ENCODE results near the gene RBM22. TPM values are rescaled to one million over a fixed set of nuclear protein-coding genes. Genes with fewer than 3 reads are reported as not detected.

The RBM22 gene
- polyA plus RNA-seq, 2 of the 4 experiments (the other 2 are of a cell fraction): 42.2 to 75.7 TPM

DNA sequence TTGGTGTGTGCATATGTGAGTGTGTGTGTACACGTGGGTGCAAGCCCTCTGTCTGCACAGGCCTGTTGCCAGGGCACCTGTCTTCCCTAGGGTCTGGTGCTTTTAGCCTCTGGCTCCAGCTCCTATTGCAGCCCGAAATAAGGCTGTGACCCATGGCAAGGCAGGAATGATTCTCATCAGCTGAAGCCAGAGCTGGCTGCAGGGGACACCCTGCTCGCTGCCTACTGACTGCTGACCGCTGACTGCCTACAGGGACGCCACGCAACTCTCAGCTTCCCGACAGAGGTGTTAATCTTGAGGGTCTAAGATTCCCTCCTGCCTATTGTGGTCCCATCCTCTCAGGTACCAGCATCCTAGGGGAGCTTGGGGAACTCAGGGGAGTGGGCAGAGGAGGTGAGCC, 39.8 kb downstream of the RBM22 start, which contains the start of gene MYOZ3:
Gene MYOZ3 (plus strand): TSS at position 166 of the 400 bp plus-strand sequence. CDS start 1,691 bp downstream, outside the sequence.
- H3K4me2 ChIP-seq: no peak within 1 kb of the TSS
- DNase-seq (ENCODE audit: low read depth in 1 of 2, low spot score in 1 of 2) (no peak), FAIRE-seq (no peak), ATAC-seq (no peak)
- H3K4me3 ChIP-seq: no peak within 1 kb of the TSS
- ChIA-PET CTCF (interaction anchor here (0.6 to 11.2 kb wide), 9 partner anchors 10 to 201 kb away, joined by 3 to 143 read pairs (median 4); partner anchors contain the start of genes RBM22, SMIM3 and SYNPO), POLR2A (no interaction called here)
- H3K9me3 ChIP-seq: no peaks in the 10 kb centered on the region
- 70% methylated on average over 7 of the region's 7 CpGs for WGBS (ENCODE audit: missing lambda C conversion rate)
- H3K27ac ChIP-seq: 0 out of 6 replicates have a peak within 1 kb of the TSS, but pooled peaks of 1 of the 2 experiments have one; percentile 23
- TF ChIP-seq CEBPB (IDR thresholded peaks at IDR 0.05) (no peak), NFE2L2 (conservative IDR thresholded peaks at IDR 0.05; ENCODE audit: low read length) (no peak), HOXB13 (CRISPR knock-in tag; IDR thresholded peaks at IDR 0.05; ENCODE audit: low read depth) (no peak)
- H3K4me1 ChIP-seq: peaks cover 20% of the 10 kb centered on the region

- FAIRE-seq (no peak), DNase-seq (ENCODE audit: low read depth in 1 of 2, low spot score in 1 of 2) (no peak), ATAC-seq (no peak)
- H3K4me3 ChIP-seq: no peak overlapping the region
- H3K4me2 ChIP-seq: no peak overlapping the region
- POLR2A ChIA-PET: no interaction called here
- no peaks in the 10 kb centered on the region for H3K9me3 ChIP-seq
- TF ChIP-seq HEYL (CRISPR knock-in tag; IDR thresholded peaks at IDR 0.05) (no peak), CHD2 (IDR thresholded peaks at IDR 0.05; ENCODE audit: low read length, partially characterized antibody) (no peak), SMC3 (IDR thresholded peaks at IDR 0.05) (no peak), PHF8 (IDR thresholded peaks at IDR 0.05; ENCODE audit: borderline replicate concordance, low read depth) (no peak), CHD4 (IDR thresholded peaks at IDR 0.05; ENCODE audit: borderline replicate concordance) (no peak), TP53 (CRISPR knock-in tag; IDR thresholded peaks at IDR 0.05) (no peak), TFCP2L1 (CRISPR knock-in tag; IDR thresholded peaks at IDR 0.05) (no peak), FOSB (CRISPR knock-in tag; IDR thresholded peaks at IDR 0.05) (no peak), CBX8 (IDR thresholded peaks at IDR 0.05) (no peak)
- TF ChIP-seq, protein P1, sequence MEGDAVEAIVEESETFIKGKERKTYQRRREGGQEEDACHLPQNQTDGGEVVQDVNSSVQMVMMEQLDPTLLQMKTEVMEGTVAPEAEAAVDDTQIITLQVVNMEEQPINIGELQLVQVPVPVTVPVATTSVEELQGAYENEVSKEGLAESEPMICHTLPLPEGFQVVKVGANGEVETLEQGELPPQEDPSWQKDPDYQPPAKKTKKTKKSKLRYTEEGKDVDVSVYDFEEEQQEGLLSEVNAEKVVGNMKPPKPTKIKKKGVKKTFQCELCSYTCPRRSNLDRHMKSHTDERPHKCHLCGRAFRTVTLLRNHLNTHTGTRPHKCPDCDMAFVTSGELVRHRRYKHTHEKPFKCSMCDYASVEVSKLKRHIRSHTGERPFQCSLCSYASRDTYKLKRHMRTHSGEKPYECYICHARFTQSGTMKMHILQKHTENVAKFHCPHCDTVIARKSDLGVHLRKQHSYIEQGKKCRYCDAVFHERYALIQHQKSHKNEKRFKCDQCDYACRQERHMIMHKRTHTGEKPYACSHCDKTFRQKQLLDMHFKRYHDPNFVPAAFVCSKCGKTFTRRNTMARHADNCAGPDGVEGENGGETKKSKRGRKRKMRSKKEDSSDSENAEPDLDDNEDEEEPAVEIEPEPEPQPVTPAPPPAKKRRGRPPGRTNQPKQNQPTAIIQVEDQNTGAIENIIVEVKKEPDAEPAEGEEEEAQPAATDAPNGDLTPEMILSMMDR (IDR thresholded peaks at IDR 0.05): no peak
- TF ChIP-seq, protein P2, sequence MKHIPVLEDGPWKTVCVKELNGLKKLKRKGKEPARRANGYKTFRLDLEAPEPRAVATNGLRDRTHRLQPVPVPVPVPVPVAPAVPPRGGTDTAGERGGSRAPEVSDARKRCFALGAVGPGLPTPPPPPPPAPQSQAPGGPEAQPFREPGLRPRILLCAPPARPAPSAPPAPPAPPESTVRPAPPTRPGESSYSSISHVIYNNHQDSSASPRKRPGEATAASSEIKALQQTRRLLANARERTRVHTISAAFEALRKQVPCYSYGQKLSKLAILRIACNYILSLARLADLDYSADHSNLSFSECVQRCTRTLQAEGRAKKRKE (CRISPR knock-in tag; IDR thresholded peaks at IDR 0.05; ENCODE audit: low read depth): no peak
- TF ChIP-seq, protein P3, sequence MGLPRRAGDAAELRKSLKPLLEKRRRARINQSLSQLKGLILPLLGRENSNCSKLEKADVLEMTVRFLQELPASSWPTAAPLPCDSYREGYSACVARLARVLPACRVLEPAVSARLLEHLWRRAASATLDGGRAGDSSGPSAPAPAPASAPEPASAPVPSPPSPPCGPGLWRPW (IDR thresholded peaks at IDR 0.05): no peak
- 65% methylated on average over 4 of the region's 4 CpGs for WGBS (ENCODE audit: missing lambda C conversion rate)
- peaks cover 20% of the 10 kb centered on the region for H3K4me1 ChIP-seq
- CTCF ChIA-PET: interaction anchor here (0.8 to 11.2 kb wide), 4 partner anchors 18 to 211 kb away, joined by 3 to 143 read pairs (median 9); partner anchors contain the start of genes RBM22, RPS14 and SYNPO
- H3K27ac ChIP-seq: 0 out of 6 replicates have a peak overlapping the region, but pooled peaks of 1 of the 2 experiments have one; percentile 23
Measured at GRCh38 chr5:150660108-150660831, 40.6 kb downstream of the RBM22 start.

DNA sequence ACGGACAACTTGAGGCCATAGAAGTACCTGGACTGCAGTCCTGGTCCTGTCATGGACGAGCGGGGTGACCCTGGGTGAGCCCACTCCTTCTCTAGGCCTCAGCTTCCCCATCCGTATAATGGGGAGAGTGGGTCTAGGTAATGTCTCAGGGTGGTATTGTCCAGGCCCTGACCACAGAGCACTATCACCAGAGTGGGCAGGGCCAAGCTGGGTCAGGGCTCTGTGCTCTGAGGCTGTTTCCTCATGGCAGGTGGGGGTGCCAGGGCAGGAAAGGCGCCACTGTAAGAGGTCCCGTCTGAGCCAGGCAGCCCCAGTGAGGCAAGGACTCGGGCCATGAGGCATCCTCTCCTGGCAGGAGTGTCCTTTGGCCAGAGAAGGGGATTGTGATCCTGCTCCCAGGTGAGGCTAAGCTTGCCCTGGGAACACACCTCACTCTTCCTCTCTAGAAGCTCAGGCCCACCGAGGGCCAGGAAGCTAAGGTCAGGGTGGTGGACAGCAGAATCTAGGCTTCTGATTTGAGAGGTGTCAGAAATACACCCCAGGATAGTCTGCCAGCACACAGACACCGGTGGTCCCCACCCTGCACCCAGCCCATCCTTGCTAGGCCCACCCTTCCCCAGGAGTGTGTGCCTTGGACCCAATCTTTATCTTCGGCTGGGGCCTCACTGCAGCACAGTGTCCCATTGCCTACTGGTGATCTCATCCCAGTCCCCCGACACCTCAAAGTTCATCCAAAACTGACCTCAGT, 41.3 kb downstream of the RBM22 start:
- ATAC-seq: peak in 1 of 2 experiments; percentile 10; a peak in 3 of 6 replicates
- H3K4me2 ChIP-seq: no peak overlapping the region
- H3K4me3 ChIP-seq: no peak overlapping the region
- WGBS (ENCODE audit: missing lambda C conversion rate): 81% methylated on average over 11 of the region's 11 CpGs
- no peaks in the 10 kb centered on the region for H3K9me3 ChIP-seq
- DNase-seq (ENCODE audit: low read depth in 1 of 2, low spot score in 1 of 2): no peak
- H3K4me1 ChIP-seq: peaks cover 20% of the 10 kb centered on the region
- TF ChIP-seq ZFP36 (IDR thresholded peaks at IDR 0.05; ENCODE audit: borderline replicate concordance, partially characterized antibody) (no peak), JUN (IDR thresholded peaks at IDR 0.05) (0 out of 5 replicates have a peak, but pooled peaks of 1 of the 2 experiments have one; percentile 4), FOSB (CRISPR knock-in tag; IDR thresholded peaks at IDR 0.05) (no peak), POLR2AphosphoS2 (conservative IDR thresholded peaks at IDR 0.05; ENCODE audit: low read length) (no peak), RAD21 (conservative IDR thresholded peaks at IDR 0.05 in 1 of 2, IDR thresholded peaks at IDR 0.05 in 1 of 2) (no peak)
- TF ChIP-seq, protein P4, sequence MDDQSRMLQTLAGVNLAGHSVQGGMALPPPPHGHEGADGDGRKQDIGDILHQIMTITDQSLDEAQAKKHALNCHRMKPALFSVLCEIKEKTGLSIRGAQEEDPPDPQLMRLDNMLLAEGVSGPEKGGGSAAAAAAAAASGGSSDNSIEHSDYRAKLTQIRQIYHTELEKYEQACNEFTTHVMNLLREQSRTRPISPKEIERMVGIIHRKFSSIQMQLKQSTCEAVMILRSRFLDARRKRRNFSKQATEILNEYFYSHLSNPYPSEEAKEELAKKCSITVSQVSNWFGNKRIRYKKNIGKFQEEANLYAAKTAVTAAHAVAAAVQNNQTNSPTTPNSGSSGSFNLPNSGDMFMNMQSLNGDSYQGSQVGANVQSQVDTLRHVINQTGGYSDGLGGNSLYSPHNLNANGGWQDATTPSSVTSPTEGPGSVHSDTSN (IDR thresholded peaks at IDR 0.05): peak; percentile 77; the same call in 1 of the 2 replicates
- FAIRE-seq: no peak
- CTCF ChIA-PET: interaction anchor here (0.8 to 11.2 kb wide), 5 partner anchors 18 to 210 kb away, joined by 3 to 143 read pairs (median 18); partner anchors contain the start of genes RBM22, RPS14 and SYNPO
- no peak overlapping the region for H3K27ac ChIP-seq
- POLR2A ChIA-PET: interaction anchor here (2.5 kb wide), 1 partner anchor 41 kb away, joined by 8 read pairs; the partner anchor contains the start of gene RBM22
